ENCODE results near the gene OR2W3.
A peak's percentile ranks its signal among the peaks of the same experiment; 100 is the strongest.

OR2W3 gene

DNA sequence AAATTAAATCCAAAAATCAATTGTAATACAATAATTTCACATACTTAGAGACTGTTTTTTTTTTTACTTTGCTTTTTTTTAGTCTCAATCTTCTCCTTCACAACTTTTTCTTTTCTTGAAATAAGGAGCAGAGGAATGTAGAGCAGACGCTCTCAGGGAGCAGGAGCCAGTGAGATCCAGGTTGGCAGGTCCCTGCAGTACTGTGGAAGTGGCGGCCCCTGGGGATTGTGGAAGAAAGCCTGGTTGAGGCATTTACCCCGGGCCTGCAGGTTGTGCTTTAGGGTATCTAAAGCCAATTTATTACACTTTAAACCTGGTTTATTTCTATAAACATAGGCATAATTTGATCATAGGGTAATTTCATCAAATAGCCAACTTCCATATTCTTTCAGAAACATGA is 28.6 kb downstream of the OR2W3 start:
- no peak for DNase-seq

DNA sequence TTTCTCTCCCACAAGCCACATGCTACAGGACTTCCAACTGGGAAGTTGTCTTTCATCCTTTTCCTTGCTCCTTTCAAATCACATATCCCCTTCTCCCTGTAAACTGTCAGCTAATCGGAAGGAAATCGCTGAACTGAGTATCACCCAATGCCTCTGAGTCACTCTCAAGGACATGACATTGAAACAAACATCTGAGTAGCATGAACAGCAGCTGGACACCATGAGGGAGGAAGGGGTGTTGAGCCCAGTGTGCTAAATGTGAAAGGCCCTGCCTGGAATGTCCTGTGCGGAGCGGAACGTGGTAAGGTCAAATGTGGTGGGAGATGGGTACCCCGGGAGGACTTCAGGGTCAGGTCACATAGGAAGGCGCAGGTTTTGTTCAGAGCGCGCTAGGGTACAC is 29.5 kb downstream of the OR2W3 start, which contains the start of gene OR2AJ1:
OR2AJ1 (plus strand) TSS at position 22 of the 400 bp plus-strand sequence. CDS start 8,880 bp downstream, outside the sequence.
- no peak for DNase-seq

DNA sequence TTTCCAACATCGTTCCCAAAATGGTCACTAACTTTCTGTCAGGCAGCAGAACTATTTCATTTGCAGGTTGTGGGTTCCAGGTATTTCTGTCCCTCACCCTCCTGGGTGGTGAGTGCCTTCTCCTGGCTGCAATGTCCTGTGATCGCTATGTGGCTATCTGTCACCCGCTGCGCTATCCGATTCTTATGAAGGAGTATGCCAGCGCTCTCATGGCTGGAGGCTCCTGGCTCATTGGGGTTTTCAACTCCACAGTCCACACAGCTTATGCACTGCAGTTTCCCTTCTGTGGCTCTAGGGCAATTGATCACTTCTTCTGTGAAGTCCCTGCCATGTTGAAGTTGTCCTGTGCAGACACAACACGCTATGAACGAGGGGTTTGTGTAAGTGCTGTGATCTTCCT is 38.6 kb downstream of the OR2W3 start:
- no peak for DNase-seq

DNA sequence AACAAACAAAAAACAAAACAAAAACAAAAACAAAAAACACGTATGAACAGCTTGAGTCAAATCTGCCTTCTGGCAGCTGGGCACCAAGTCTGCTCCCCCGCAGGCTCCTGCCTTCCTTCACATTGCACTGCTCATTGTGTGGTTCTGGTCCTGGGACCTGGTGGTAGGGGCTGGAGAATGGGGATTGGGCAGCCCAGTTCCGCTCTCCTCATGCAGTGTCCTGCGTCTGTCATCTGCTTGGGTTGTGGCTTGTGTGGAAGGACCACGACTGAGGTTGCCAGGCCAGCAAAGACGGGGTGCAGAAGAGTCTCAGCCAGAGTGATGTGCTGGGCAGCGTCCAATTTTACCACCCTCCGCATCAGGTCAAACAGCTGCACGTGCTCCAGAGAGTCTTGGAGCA is 40.4 kb downstream of the OR2W3 start:
- no peak for DNase-seq

DNA sequence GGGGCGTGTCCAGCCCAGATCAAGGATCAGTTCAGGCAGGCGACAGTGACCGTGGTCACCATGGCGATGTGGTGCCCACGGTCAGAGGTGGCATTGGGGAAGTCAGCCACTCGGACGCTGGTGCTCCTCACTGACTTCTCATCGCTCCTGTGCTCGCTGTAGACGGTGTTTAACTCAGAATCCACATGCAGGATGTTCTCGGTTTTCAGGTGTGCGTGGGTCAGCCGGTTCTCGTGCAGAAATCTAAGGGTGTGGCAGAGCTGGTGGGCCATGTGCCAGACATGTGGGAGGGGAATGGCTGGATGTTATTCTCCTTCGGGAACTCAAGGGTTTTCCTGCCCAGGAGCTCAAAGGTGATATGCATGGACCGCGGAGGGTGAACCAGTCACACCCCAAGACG is 41.0 kb downstream of the OR2W3 start:
- no peak for DNase-seq

DNA sequence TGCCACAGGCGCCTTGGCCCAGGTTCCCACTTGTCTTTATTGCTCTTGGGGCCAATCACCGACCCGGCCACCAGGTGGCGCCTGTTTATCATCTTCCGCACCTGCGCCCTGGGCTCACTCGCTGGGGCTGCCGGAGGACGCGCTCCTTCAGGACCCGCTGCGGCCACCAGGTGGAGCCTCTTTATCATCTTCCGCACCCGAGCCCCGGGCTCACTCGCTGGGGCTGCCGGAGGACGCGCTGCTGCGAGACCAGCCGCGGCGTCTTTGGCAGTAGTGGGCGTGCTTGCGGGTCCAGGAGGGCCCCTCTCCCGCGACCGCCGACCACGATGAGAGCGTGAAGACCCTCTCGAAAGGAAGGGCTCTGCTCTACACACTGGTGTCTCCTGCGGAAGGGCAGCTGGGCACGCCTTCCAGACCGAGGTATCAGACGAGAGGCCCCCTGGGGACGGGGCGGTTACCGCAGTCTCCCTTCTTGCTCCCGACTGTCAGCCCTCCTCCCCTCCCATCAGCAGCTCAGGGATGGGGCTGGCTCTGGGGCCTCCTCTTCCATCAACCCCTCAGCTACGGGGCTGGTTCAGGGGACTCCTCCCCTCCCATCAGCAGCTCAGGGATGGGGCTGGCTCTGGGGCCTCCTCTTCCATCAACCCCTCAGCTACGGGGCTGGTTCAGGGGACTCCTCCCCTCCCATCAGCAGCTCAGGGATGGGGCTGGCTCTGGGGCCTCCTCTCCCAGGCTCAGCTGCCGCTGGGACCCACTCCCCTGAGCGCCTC is 41.8 kb downstream of the OR2W3 start:
- peak; percentile 87 for DNase-seq

DNA sequence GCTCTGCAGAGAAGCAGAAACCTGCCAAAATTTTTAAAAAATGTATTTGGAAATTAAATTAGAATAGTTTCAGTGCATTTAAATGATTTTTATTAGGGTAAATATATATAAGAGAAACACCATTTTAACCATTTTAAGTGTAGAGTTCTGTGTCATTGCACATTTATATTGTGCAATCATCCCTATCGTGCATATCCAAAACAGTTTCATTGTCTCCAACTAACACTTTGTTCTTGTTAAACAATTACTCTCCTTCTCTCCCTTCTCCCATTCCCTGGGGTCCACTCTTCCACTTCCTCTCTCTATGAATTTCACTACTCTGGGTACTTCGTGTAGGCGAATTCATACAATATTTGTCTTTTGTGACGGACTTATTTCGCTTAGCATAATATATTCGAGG is 47.2 kb downstream of the OR2W3 start:
- DNase-seq, result no peak
